Measurements from ENCODE around the gene DYNLT1. TPM values are rescaled to one million over a fixed set of nuclear protein-coding genes. Genes with fewer than 3 reads are reported as not detected.

The DYNLT1 gene
- total and polyA plus RNA-seq, 5 donors: 97.7 to 148 (median 110) TPM

DNA sequence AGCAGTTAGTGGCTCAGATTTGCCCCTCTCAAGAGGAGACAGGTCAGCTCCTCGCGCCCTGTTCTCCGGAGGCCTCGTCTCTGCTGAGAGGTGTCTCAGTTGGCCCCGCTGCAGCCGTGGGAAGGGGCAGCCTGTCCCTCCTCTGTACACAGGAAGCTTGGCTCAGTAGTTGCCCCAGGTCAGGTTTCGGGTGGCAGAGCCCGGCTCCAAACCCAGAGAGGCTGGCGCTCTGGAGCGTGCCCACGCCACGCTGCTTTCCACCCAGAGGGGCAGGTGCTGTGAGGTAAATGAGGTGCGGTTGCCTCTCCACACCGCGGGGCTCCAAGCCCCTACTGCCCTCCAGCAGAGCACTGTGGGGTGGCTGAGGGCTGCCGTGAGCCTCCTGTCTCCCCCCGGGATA is 16.0 kb downstream of the DYNLT1 start:
- DNase-seq: peak in 1 of 3 donors; percentile 67
- intact Hi-C loops (cut with DNase I): no loop called here
- Histone ChIP-seq H3K27ac (ENCODE audit: low read length) (no peak overlapping the region), H3K4me1 (ENCODE audit: control insufficient read depth, insufficient read depth, low read length) (peaks cover 16% of the 10 kb centered on the region), H3K27me3 (ENCODE audit: control insufficient read depth, insufficient read depth) (no peaks in the 10 kb centered on the region), H3K9me3 (ENCODE audit: control insufficient read depth, low read length) (no peaks in the 10 kb centered on the region), H3K4me3 (ENCODE audit: low read length) (no peak overlapping the region)
- WGBS: 74% methylated on average over 17 of the region's 17 CpGs
- no peak for ATAC-seq

DNA sequence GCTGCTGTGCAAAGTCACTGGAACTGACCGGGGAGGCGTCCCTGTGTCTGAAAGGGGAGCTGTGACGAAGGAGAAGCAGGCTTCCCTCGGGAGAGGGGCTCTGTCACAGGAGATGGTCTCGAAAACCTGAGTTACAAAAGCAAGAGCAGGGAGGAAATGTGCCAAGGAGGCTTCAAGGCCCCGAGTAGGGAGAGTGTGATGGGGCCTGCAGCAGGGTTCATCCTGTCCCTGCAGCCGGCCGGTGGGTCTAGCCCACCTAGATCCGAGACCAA is 16.7 kb downstream of the DYNLT1 start:
- H3K4me1 ChIP-seq (ENCODE audit: control insufficient read depth, insufficient read depth, low read length): peaks cover 16% of the 10 kb centered on the region
- intact Hi-C loops (cut with DNase I): no loop called here
- no peak overlapping the region for H3K27ac ChIP-seq (ENCODE audit: low read length)
- no peaks in the 10 kb centered on the region for H3K27me3 ChIP-seq (ENCODE audit: control insufficient read depth, insufficient read depth)
- no peak overlapping the region for H3K4me3 ChIP-seq (ENCODE audit: low read length)
- 76% methylated on average over 9 of the region's 9 CpGs for WGBS
- ATAC-seq (no peak), DNase-seq (no peak)
- no peaks in the 10 kb centered on the region for H3K9me3 ChIP-seq (ENCODE audit: control insufficient read depth, low read length)

DNA sequence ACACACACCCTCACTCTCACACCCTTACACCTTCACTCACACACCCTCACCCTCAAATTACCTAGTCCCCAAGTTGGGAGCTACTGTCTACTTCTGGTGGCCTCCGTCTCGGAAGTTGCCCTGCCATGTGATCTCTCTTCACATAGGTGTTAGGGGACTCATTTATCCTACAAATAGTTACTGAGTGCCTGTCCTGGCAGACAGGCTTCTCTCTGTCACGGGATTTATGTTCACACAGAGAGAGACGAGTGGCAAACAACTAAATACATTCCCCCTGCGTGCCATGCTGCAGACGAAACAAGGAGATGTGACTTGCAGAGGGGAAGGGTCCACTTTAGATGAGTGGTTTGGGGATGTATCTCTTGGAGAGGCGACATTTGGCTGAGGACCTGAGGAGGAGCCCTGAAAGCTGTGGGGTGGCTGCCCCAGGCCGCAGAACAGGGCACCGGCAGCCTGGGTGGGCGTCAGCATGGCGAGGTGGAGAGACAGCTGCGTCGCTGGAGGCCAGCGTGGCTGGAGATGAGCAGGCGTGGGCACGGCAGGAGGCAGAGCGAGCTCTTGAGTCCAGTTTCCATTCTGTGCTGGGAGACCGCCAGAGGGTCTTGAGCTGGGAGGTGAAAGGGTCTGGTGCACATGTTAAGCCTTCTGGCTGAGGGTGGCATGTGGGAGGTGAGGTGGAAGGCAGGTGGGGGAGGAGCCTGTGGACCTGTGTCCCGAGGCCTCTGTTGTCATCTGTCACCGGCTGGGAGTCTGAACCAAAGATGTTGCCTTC is 17.2 kb downstream of the DYNLT1 start:
- intact Hi-C loops (cut with DNase I): no loop called here
- no peak for ATAC-seq
- Histone ChIP-seq H3K4me1 (ENCODE audit: control insufficient read depth, insufficient read depth, low read length) (peaks cover 15% of the 10 kb centered on the region), H3K27ac (ENCODE audit: low read length) (peak overlapping the region; percentile 40), H3K4me3 (ENCODE audit: low read length) (no peak overlapping the region), H3K27me3 (ENCODE audit: control insufficient read depth, insufficient read depth) (no peaks in the 10 kb centered on the region), H3K9me3 (ENCODE audit: control insufficient read depth, low read length) (no peaks in the 10 kb centered on the region)
- 78% methylated on average over 20 of the region's 20 CpGs for WGBS
- peak in 2 of 3 donors; percentile 43 to 52 for DNase-seq

DNA sequence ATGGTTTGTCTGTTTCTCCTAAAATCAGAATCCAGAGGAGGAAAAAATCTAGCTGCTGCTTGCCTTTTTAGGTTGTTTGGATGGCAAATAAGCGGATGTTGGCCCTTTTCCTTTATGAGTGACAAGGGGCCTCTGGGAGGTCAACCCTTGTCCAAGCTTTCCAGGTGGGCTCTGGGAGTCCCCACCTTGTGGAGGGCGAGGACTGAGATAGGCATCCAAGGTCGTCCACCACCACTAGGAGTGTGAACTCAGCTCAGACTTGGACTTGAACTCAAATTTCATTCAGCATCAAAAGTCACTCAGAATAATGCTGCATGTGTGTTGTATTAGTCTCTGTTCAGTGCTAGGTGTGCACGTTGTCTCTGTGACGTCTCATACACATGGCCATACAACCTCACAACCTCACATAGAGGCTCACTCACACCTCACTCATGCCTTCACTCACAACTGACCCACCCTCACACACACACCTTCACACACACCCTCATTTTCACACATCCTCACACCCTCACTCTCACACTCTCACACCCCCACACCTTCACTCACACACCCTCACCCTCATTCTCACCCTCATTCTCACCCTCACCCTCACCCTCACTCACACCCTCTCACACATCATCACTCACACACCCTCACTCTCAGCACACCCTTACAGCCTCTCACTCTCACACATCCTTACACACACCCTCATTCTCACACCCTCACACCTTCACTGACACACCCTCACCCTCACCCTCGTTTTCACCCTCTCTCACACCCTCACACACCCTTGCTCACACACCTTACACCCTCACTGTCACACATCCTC is 18.0 kb downstream of the DYNLT1 start:
- intact Hi-C loops (cut with DNase I): no loop called here
- ATAC-seq: no peak
- Histone ChIP-seq H3K9me3 (ENCODE audit: control insufficient read depth, low read length) (no peaks in the 10 kb centered on the region), H3K27me3 (ENCODE audit: control insufficient read depth, insufficient read depth) (no peaks in the 10 kb centered on the region), H3K4me3 (ENCODE audit: low read length) (no peak overlapping the region), H3K4me1 (ENCODE audit: control insufficient read depth, insufficient read depth, low read length) (peaks cover 11% of the 10 kb centered on the region), H3K27ac (ENCODE audit: low read length) (peak overlapping the region; percentile 40)
- no peak for DNase-seq
- 81% methylated on average over 6 of the region's 6 CpGs for WGBS

DNA sequence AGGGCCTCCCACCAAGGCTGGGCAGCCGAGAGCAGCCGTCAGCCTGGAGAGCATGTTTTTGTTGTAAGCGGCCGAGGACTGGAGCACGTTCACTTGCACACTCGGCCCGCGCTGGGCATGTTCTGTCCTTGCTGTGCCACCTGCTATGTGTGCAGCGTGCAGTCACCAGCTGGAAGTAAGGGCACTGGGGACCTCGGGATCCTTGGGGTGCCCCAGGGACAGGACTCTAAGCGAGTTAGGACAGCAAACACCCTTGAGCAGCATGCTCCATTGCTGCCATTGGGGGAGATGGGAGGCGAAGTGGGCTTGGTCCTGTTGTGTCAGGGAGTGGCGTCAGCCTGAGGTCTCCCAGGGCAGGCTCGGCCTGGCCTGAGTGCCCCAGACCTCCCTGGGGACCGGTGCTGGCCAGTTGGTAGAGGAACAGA is 18.6 kb downstream of the DYNLT1 start:
- Histone ChIP-seq H3K9me3 (ENCODE audit: control insufficient read depth, low read length) (no peaks in the 10 kb centered on the region), H3K27ac (ENCODE audit: low read length) (no peak overlapping the region), H3K4me3 (ENCODE audit: low read length) (no peak overlapping the region), H3K4me1 (ENCODE audit: control insufficient read depth, insufficient read depth, low read length) (peaks cover 5% of the 10 kb centered on the region), H3K27me3 (ENCODE audit: control insufficient read depth, insufficient read depth) (no peaks in the 10 kb centered on the region)
- peak in 1 of 2 donors; percentile 25 for ATAC-seq
- intact Hi-C loops (cut with DNase I): no loop called here
- WGBS: 86% methylated on average over 15 of the region's 15 CpGs
- peak in 2 of 3 donors; percentile 54 to 83 for DNase-seq

DNA sequence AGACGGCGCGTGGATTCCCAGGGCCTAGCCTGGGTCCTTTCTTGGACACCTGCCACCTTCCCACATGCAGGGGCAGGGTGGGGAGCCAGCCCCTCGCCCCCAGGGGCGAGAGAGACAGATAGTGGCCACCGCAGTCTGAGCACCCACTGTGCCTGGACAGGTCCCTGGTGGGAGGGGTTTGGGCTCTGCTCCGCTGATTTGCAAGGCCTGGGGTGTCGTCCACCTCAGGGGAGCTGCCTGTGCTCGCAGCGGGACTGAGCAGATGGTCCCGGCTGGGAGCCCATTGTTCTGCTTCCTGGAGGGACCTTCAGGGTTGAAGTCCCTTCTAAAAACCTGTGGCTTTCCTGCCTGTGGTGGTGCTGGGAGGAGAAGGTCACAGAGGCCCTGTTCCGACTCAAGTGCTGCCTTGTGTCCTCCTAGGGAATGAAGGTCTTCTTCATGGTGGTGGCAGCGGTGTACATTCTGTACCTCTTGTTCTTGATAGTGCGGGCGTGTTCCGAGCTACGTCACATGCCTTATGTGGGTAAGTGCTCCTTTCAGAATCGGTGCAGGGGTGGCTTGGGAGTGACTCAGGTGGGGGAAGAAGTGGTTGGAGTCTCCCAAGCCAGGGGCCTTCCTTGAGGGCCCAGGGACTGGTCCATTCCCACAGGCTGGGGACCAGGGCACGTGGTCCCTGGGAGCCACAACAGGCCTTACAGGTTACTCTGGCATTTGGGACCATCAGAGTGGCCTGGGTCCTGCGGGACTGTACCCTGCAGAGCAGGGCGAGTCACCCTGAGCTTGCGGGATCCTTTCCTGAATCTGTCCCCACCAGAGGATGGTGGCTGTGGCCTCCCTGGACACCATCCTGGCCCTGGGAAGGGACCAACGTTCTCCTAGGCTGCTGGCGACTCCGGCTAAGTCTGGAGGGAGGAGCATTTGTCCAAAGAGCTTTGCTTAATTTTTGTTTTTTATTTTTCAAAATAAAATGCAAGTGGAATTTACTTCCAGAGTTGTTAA is 19.6 kb downstream of the DYNLT1 start:
- H3K9me3 ChIP-seq (ENCODE audit: control insufficient read depth, low read length): no peaks in the 10 kb centered on the region
- H3K4me3 ChIP-seq (ENCODE audit: low read length): no peak overlapping the region
- no peak for ATAC-seq
- peak in 1 of 3 donors; percentile 42 for DNase-seq
- intact Hi-C loops (cut with DNase I): no loop called here
- no peak overlapping the region for H3K27ac ChIP-seq (ENCODE audit: low read length)
- no peaks in the 10 kb centered on the region for H3K27me3 ChIP-seq (ENCODE audit: control insufficient read depth, insufficient read depth)
- H3K4me1 ChIP-seq (ENCODE audit: control insufficient read depth, insufficient read depth, low read length): peaks cover 8% of the 10 kb centered on the region
- 93% methylated on average over 25 of the region's 25 CpGs for WGBS

DNA sequence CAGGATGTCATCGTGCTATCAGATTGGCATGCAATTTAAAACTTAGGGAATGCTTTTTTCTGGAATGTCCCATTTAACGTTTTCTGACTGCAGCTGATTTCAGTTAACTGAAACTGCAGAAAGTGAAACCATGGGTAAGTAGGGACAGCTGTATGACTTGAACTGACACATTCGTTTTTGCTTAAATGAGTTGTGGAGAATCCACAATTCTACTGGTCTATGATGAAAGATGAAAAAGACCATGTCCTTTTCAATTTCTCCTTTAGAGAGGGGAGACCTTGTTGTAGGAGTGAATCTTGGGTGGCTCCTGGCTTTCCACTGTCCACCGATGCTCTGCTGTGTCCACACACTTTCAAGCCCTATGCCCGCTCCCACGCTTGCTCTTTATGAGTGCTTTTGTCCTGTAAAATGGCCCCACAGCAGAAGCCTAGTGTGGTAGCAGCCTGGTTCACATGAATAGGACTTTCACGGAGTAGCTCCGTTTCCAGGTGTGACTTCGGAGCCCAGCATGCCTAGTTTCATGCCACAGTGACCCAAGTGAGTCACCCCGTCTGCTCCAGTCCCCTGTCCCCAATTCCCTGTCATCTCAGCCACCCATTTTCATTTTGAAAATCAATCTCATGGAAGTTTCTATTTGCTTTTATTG is 21.9 kb downstream of the DYNLT1 start:
- no peak for ATAC-seq
- intact Hi-C loops (cut with DNase I): no loop called here
- Histone ChIP-seq H3K27ac (ENCODE audit: low read length) (no peak overlapping the region), H3K9me3 (ENCODE audit: control insufficient read depth, low read length) (no peaks in the 10 kb centered on the region), H3K4me3 (ENCODE audit: low read length) (no peak overlapping the region), H3K27me3 (ENCODE audit: control insufficient read depth, insufficient read depth) (no peaks in the 10 kb centered on the region), H3K4me1 (ENCODE audit: control insufficient read depth, insufficient read depth, low read length) (peaks cover 8% of the 10 kb centered on the region)
- DNase-seq: no peak
- WGBS: 86% methylated on average over 10 of the region's 10 CpGs

DNA sequence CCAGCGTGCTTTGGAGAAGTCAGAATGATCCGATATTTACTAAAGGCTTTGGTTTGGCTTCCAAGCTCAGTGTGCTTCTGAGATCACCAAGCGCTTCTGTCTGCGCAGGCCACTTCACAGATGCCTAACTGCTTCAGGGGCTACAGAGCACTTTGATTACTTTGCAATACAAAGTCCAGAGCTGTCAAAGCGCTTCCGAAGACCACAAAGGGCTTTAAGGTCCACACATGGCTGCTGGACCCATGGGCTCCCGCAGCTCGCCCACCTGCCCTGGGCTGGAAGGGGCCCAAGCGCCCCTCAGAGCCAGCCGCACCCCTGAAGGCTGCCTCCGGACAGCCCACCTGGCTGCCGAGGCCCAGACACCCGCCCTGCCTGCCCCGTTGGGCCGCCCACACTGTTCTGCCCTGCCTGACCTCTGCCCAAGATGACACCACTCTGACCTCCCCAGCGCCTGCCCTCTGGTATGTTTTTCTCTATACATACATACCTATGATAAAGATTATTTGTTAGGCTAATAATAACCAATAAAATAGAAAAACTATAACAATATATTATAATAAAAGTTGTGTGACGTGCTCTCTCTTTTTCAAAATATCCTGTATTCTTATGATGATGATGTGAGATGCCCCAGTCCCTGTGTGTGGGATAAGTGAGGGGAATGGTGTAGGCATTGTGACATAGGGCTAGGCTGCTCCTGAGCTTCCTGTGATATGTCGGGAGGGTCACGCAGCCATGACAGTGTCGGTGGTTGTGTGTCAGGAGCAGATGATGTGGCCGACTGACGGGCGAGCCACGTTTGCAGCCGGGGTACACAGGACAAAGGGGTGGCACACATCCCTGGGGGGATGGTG is 22.6 kb downstream of the DYNLT1 start:
- peak in 2 of 3 donors; percentile 44 to 46 for DNase-seq
- Histone ChIP-seq H3K4me3 (ENCODE audit: low read length) (no peak overlapping the region), H3K27me3 (ENCODE audit: control insufficient read depth, insufficient read depth) (no peaks in the 10 kb centered on the region), H3K27ac (ENCODE audit: low read length) (no peak overlapping the region), H3K9me3 (ENCODE audit: control insufficient read depth, low read length) (no peaks in the 10 kb centered on the region), H3K4me1 (ENCODE audit: control insufficient read depth, insufficient read depth, low read length) (peaks cover 8% of the 10 kb centered on the region)
- ATAC-seq: peak in 1 of 2 donors; percentile 5
- 88% methylated on average over 25 of the region's 25 CpGs for WGBS
- intact Hi-C loops (cut with DNase I): no loop called here

DNA sequence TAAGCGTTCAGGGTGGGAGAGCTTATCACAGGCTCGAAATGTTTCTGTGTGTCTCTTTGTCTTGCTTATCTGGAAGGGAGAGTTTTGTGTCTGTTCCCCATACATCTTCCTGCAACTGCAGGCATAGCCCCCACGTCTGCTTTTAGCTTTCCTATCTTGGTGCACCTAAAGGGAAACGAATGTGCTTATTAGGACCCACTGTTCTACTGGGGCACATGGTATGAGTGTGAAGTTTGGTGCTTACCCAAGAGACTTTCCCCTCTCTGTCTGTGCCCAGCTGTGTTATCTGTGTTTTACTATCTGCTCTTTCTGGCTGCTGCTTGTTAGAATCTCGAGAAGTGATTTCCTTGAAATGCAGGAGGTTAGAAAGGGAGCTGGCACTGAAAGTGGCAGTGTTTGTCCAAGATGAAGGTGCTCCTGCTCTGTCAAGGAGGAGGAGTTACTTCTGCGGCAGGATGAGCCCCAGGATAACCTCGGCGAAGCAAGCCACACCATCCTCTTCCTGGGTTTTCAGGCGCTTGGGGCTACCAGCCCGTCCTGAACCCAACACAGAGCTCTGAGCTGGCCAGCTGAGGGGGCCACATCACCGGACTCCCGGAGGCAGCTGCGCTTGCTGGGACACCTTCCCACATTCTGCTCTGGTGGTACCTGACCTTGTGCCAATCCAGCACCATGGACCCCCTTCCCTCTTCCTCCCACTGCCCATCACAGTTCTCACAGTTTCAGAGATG is 23.4 kb downstream of the DYNLT1 start:
- Histone ChIP-seq H3K4me3 (ENCODE audit: low read length) (no peak overlapping the region), H3K27me3 (ENCODE audit: control insufficient read depth, insufficient read depth) (no peaks in the 10 kb centered on the region), H3K27ac (ENCODE audit: low read length) (no peak overlapping the region), H3K4me1 (ENCODE audit: control insufficient read depth, insufficient read depth, low read length) (peaks cover 5% of the 10 kb centered on the region), H3K9me3 (ENCODE audit: control insufficient read depth, low read length) (no peaks in the 10 kb centered on the region)
- intact Hi-C loops (cut with DNase I): no loop called here
- peak in 2 of 3 donors; percentile 55 to 59 for DNase-seq
- 61% methylated on average over 13 of the region's 13 CpGs for WGBS
- peak; percentile 73 to 74 for ATAC-seq

Measured in right cardiac atrium (tissue), 5 donors.